Measurements from ENCODE around the gene GPR148.
"Not testable (repeated sequence)": the region's sequence is repeated elsewhere in the genome, so short reads cannot be mapped to it uniquely, and the experiment has no call there.

Gene GPR148

GRCh38 chr2:130726614-130727180 is 2.2 kb upstream of the GPR148 start:
- no peak for TF ChIP-seq CTCF (IDR thresholded peaks at IDR 0.05; ENCODE audit: insufficient read depth, low read depth, low read length, missing control alignments)

GRCh38 chr2:130727286-130727924 is 1.5 kb upstream of the GPR148 start:
- H3K4me3 ChIP-seq (ENCODE audit: low read length), result peak overlapping the region; percentile 50
- TF ChIP-seq CTCF (IDR thresholded peaks at IDR 0.05; ENCODE audit: insufficient read depth, low read depth, low read length, missing control alignments), result no peak
- peak; percentile 76 for DNase-seq (ENCODE audit: low read depth)

More at GRCh38 chr2:130726614-130727180, 2.2 kb upstream of the GPR148 start:
- peak overlapping the region; percentile 50 for H3K4me3 ChIP-seq (ENCODE audit: low read length)
- DNase-seq (ENCODE audit: low read depth), result no peak

GRCh38 chr2:130728007-130728454 is 839 bp upstream of the GPR148 start:
- no peak for TF ChIP-seq CTCF (IDR thresholded peaks at IDR 0.05; ENCODE audit: insufficient read depth, low read depth, low read length, missing control alignments)
- H3K4me3 ChIP-seq (ENCODE audit: low read length), result no peak overlapping the region
- peak; percentile 13 for DNase-seq (ENCODE audit: low read depth)

DNA sequence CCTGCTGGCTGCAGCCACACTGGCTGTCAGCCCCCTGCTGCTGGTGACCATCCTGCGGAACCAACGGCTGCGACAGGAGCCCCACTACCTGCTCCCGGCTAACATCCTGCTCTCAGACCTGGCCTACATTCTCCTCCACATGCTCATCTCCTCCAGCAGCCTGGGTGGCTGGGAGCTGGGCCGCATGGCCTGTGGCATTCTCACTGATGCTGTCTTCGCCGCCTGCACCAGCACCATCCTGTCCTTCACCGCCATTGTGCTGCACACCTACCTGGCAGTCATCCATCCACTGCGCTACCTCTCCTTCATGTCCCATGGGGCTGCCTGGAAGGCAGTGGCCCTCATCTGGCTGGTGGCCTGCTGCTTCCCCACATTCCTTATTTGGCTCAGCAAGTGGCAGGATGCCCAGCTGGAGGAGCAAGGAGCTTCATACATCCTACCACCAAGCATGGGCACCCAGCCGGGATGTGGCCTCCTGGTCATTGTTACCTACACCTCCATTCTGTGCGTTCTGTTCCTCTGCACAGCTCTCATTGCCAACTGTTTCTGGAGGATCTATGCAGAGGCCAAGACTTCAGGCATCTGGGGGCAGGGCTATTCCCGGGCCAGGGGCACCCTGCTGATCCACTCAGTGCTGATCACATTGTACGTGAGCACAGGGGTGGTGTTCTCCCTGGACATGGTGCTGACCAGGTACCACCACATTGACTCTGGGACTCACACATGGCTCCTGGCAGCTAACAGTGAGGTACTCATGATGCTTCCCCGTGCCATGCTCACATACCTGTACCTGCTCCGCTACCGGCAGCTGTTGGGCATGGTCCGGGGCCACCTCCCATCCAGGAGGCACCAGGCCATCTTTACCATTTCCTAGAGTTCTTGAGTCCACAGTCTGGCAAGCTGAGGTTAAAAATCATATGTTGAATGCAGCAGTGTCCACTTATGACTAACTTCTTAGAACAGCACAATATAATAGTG is 741 bp downstream of the GPR148 start:
- TF ChIP-seq CTCF (IDR thresholded peaks at IDR 0.05; ENCODE audit: insufficient read depth, low read depth, low read length, missing control alignments), result no peak
- no peak for DNase-seq (ENCODE audit: low read depth)
- H3K4me3 ChIP-seq (ENCODE audit: low read length), result no peak overlapping the region

- not testable (repeated sequence) for DNase-seq (ENCODE audit: low read depth); H3K4me3 ChIP-seq (ENCODE audit: low read length)
Observed at GRCh38 chr2:130732257-130732656, 3.4 kb downstream of the GPR148 start.

DNA sequence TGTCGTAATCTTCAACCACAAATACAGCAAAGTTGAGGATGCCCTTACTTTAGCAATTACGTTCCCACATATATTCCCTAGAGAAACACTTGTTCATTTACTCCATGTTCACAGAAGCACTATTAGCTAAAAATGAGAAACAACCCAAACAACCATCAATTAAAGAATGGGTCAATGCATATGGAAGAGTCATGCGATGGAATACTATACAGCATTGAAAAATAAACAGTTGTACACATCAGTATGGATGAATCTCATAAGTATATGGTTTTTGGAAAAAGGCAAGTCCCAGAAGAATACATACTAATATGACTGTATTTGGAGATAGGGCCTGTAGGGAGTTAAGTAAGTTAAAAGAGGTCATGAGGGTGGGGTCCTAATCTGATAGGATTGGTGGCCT is 6.3 kb downstream of the GPR148 start:
- no peak for DNase-seq (ENCODE audit: low read depth)
- no peak for TF ChIP-seq CTCF (IDR thresholded peaks at IDR 0.05; ENCODE audit: insufficient read depth, low read depth, low read length, missing control alignments)
- H3K4me3 ChIP-seq (ENCODE audit: low read length), result no peak overlapping the region

DNA sequence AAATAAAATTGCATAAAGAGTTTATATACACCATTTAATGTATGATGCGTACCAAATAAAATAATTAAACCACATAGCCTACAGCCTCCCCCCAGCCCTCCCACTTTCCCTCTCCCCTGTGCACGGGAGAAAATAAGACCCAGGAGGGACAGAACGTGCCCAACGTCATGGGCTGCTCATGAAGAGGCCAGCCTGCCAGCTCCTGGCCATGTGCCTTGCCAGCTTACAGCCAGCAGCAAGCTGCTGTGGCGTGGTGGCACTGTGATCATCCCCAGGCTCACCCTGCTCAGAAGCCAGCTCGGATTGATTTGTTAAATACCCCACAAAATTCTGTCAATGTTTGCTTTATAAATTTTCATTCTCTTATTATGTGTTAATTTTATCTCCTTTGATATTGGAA is 7.6 kb downstream of the GPR148 start:
- TF ChIP-seq CTCF (IDR thresholded peaks at IDR 0.05; ENCODE audit: insufficient read depth, low read depth, low read length, missing control alignments), result no peak
- DNase-seq (ENCODE audit: low read depth), result no peak
- no peak overlapping the region for H3K4me3 ChIP-seq (ENCODE audit: low read length)

All from epithelial cell of esophagus (primary cell).